Pericardium fibroblast (primary cell): ENCODE results near the gene OR2T8. TPM values are rescaled to one million over a fixed set of nuclear protein-coding genes. Genes with fewer than 3 reads are reported as not detected.

Experiments
- total RNA-seq: library from RNA; depleted of rRNA; stranded (reverse); fragments of >200 nt; gene quantifications from 2 replicates; pipeline ENCODE4 v1.2.3, GENCODE V29; 2015

OR2T8 gene, protein sequence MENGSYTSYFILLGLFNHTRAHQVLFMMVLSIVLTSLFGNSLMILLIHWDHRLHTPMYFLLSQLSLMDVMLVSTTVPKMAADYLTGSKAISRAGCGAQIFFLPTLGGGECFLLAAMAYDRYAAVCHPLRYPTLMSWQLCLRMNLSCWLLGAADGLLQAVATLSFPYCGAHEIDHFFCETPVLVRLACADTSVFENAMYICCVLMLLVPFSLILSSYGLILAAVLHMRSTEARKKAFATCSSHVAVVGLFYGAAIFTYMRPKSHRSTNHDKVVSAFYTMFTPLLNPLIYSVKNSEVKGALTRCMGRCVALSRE
- total RNA-seq: not detected in 2 replicates

GRCh38 chr1:247919952-247920351, at the start of gene OR2T8:
Gene OR2T8, plus strand, starts transcription at chr1:247920252. Its CDS starts 766 bp downstream, at chr1:247921018.

GRCh38 chr1:247895163-247895637, 24.9 kb upstream of the OR2T8 start, which contains the start of gene OR2W3:
Gene OR2W3, plus strand, starts transcription at chr1:247895587. Its CDS starts 0 bp downstream, at chr1:247895587.

DNA sequence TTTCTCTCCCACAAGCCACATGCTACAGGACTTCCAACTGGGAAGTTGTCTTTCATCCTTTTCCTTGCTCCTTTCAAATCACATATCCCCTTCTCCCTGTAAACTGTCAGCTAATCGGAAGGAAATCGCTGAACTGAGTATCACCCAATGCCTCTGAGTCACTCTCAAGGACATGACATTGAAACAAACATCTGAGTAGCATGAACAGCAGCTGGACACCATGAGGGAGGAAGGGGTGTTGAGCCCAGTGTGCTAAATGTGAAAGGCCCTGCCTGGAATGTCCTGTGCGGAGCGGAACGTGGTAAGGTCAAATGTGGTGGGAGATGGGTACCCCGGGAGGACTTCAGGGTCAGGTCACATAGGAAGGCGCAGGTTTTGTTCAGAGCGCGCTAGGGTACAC, 4.8 kb downstream of the OR2T8 start, which contains the start of gene OR2AJ1:
Gene OR2AJ1 (plus strand): TSS at position 22 of the 400 bp plus-strand sequence. CDS start 8,880 bp downstream, outside the sequence.

GRCh38 chr1:247948558-247948957, 28.5 kb downstream of the OR2T8 start, which contains the start of gene OR2L8:
Gene OR2L8, plus strand, starts transcription at chr1:247948858. Its CDS starts 0 bp downstream, at chr1:247948858.

DNA sequence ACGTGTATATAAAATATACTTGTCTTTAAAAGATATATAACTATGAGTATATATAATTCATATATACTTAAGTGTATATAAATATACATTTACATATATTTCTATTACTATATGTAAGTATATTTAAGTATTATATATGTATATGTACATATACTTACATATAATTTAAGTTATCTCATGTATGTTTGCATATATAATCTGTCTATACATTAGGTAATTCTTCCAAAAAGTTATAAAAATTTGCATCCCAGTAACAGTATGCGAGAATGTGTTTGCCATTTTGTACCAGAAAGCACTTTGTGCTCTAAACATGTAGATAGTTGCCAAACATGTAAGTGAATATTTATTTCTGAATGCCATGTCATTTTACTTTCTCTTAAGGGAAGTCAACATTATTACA, 44.9 kb downstream of the OR2T8 start, which contains the start of gene OR2AK2:
Gene OR2AK2 (plus strand): TSS at position 301 of the 400 bp plus-strand sequence. CDS start 144 bp downstream, outside the sequence.

Other genes with a start within 250 kb of the OR2T8 start
- gene OR13G1, start 240.5 kb upstream of the OR2T8 start, total RNA-seq: not detected in 2 replicates
- gene OR6F1, start 203.6 kb upstream of the OR2T8 start, total RNA-seq: not detected in 2 replicates
- not detected in 2 replicates for gene OR14K1, start 181.6 kb upstream of the OR2T8 start, total RNA-seq
- not detected in 2 replicates for gene OR14A2, start 172.1 kb upstream of the OR2T8 start, total RNA-seq
- gene OR1C1, start 159.7 kb upstream of the OR2T8 start, total RNA-seq: not detected in 2 replicates
- not detected in 2 replicates for gene OR14A16, start 96.1 kb upstream of the OR2T8 start, total RNA-seq
- gene OR11L1, start 78.4 kb upstream of the OR2T8 start, total RNA-seq: not detected in 2 replicates
- 0.09 and 0.58 TPM in 2 replicates for gene TRIM58, start 63.1 kb upstream of the OR2T8 start, total RNA-seq
- 0.12 TPM in 1 of 2 replicates, not detected in the other for gene OR2W3, start 24.7 kb upstream of the OR2T8 start, total RNA-seq
- not detected in 2 replicates for gene OR2AJ1, start 4.6 kb downstream of the OR2T8 start, total RNA-seq
- not detected in 2 replicates for gene OR2L8, start 28.6 kb downstream of the OR2T8 start, total RNA-seq
- not detected in 2 replicates for gene OR2AK2, start 45.0 kb downstream of the OR2T8 start, total RNA-seq
- not detected in 2 replicates for gene OR2L5, start 93.4 kb downstream of the OR2T8 start, total RNA-seq
- gene OR2L2, start 109.8 kb downstream of the OR2T8 start, total RNA-seq: not detected in 2 replicates
- gene OR2L3, start 126.6 kb downstream of the OR2T8 start, total RNA-seq: not detected in 2 replicates
- not detected in 2 replicates for gene OR2L13, start 174.9 kb downstream of the OR2T8 start, total RNA-seq
- not detected in 2 replicates for gene OR2M5, start 224.9 kb downstream of the OR2T8 start, total RNA-seq